NOMO-1 treated with dmso at 0.1 percent for 144 hours (cell line): ENCODE data around the gene SLC20A1.
A peak's percentile ranks its signal among the peaks of the same experiment; 100 is the strongest.
"Not testable (repeated sequence)": the region's sequence is repeated elsewhere in the genome, so short reads cannot be mapped to it uniquely, and the experiment has no call there.

Source experiments
- DNase-seq: peaks from one replicate; lab custom pipeline; 2025; ENCODE audit not compliant: unreplicated experiment; lab: John Stamatoyannopoulos, UW

SLC20A1 gene, protein sequence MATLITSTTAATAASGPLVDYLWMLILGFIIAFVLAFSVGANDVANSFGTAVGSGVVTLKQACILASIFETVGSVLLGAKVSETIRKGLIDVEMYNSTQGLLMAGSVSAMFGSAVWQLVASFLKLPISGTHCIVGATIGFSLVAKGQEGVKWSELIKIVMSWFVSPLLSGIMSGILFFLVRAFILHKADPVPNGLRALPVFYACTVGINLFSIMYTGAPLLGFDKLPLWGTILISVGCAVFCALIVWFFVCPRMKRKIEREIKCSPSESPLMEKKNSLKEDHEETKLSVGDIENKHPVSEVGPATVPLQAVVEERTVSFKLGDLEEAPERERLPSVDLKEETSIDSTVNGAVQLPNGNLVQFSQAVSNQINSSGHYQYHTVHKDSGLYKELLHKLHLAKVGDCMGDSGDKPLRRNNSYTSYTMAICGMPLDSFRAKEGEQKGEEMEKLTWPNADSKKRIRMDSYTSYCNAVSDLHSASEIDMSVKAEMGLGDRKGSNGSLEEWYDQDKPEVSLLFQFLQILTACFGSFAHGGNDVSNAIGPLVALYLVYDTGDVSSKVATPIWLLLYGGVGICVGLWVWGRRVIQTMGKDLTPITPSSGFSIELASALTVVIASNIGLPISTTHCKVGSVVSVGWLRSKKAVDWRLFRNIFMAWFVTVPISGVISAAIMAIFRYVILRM

DNA sequence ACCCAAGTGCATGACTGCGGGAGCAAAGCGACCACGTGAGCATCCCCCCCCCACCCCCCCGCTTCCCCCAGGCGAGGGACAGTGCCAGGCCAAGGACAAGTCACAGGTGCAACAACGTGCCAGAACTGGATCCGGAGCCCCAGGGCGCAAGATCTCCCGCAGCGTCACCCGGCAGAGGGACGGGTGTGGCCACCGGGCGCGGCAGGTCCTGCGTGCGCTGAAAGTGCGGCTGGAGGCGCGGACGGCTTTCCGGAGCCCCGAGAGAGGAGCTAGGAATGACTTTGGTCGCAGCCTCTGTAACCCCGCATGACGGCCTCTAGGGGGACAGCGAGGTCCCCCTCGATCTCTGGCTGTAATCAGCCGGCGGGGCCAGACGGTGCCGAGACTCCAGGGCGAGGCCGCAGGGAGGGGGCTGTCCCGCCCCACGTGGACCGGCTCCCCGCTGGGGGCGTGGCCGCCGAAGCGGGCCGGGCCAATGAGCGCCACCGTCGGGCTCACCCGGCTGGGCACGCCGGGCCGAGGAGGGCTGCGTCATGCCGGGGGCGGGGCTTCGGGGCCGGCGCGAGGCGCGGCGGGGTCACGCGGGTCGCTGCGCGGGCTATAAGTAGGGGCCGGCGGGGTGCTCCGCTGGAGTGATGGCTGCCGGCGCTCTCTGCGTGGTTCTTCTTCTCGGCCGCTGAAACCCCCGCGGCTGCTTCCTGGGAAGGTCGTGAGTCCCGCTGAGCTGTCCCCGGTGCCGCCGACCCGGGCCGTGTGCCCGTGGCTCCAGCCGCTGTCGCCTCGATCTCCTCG lies at the start of gene SLC20A1:
Gene SLC20A1 (plus strand): TSS at position 630 of the 792 bp plus-strand sequence. CDS start 890 bp downstream, outside the sequence.
- peak; percentile 91 for DNase-seq

DNA sequence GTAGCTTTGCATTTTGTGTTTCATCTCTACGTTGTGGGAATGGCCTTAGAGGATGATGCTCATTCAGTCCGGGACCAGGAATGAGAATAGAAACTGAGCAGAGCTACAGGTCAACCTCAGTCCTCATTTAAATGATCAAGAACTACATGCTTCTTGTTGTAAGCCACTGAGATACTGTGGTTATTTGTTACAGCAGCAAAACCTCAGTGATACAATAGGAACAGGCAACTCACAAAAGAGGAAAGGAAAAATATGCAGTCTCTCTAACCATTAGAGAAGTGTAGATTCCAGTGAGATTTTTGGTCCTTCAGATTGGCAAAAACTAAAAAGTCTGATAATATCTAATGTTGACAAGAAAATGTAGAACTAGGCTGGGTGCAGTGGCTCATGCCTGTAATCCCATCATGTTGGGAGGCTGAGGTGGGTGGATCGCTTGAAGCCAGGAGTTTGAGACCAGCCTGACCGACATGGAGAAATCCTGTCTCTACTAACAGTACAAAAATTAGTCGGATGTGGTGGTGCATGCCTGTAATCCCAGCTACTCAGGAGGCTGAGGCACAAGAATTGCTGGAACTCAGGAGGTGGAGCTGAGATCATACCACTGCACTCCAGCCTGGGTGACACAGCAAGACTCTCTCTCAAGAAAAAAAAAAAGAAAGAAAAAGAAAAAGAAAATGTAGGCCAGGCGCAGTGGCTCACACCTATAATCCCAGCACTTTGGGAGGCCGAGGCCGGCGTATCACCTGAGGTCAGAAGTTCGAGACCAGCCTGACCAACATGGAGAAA lies 48.0 kb upstream of the SLC20A1 start:
- no peak for DNase-seq

DNA sequence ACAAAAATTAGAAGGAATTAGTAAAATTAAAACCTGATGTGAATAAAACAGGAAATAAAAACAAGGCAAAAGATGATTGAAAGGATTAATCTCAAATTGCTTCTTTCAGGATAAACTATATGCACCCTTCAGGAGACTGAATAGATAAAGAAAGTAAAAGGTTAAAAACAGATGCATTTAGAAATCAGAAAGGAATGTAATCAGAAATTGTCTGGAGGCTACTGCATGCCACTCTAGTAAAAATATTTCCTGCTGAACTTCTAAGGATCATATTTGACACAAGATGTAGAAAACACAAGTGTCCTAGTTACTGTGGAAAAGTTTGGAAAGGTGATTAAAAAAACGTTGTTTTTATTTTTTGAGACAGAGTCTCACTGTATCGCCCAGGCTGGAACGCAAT lies 45.1 kb upstream of the SLC20A1 start:
- no peak for DNase-seq

DNA sequence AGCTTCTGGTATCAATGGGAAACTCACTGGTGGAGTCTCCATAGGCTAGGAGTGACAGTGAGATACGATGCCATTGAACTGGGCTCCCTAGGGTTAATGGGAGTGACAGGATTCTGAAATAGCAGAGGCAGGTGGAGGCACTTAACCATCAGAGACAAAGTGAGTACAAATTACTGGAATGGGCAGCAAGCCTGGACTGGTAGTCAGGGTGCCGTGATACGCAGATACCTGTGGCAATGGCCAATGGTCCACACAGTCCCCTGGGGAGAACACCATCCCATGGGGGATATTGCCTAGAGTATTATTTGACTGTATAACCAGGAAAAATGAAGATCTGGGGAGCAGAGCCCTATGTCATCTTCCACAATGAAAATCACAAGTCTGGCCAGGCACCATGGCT lies 44.0 kb upstream of the SLC20A1 start:
- no peak for DNase-seq

DNA sequence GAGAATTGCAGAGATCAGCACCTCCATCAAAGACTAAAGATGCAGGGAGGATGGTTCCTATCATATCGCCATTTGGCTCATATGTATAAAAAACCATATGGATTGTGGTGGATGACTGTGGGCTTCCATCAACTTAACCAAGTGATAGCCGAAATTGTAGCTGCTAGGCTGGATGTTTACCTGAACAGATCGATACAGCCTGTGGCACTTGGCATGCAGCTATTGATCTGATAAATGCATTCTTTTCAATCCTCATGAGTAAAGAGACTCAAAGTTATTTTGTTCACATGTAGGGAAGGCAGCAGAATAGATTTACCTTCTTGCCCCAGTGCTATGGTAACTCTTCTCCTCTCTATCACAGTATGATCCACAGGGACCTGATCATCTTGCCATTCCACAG lies 42.8 kb upstream of the SLC20A1 start:
- no peak for DNase-seq

DNA sequence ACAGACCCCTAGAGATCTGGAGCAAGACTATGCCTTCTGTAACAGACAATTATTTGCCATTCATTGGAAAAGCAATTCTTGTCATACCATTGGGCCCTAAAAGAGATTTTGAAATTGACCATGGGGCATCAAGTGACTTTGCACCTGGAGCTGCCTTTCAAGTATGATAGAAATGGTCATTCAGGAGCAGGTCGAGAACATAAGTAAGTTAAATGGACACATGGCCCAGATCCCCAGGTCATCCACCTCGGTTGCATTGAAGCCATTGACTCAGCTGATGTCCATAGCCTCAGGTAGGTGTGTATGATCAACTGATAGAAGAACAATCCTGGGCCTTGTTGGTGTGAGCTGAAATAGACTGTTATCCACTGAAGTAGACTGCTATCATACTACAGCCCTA lies 42.0 kb upstream of the SLC20A1 start:
- DNase-seq = no peak

DNA sequence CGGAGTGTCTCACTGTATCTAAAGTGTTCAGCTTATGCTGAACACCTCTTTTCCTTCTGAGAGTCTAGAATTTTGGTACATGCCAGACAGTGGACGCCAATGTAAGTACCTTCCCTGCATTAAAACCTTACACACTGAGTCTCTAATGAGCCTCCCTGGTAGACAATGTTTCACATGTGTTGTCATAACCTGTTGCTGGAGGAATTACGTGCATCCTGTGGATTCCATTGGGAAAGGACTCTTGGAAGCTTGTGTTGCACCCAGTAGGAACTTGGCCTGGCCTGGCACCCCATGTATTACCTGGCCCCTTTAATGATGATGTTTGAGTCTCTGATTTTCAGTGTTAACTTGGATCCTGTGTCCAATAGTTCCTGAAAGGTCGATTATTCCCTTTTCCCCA lies 40.8 kb upstream of the SLC20A1 start:
- DNase-seq = no peak

DNA sequence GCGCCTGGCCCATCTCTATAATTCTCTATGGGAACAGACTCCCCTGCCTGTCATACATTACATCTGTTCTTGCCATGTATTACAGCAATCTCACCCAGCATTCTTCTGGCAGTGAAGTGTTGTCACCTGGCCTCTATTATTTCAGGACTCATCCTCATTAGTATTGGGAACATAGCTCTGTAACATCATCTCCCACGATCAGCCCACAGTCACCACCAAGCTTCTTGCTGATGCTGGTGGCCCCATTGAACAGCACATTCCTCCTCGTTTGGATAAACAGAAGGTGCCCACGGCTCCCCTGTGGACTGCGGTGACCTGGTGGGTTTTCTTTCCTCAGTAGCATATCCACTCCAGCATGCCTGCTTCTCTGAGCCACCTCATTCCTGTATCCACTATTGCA lies 39.8 kb upstream of the SLC20A1 start:
- no peak for DNase-seq

DNA sequence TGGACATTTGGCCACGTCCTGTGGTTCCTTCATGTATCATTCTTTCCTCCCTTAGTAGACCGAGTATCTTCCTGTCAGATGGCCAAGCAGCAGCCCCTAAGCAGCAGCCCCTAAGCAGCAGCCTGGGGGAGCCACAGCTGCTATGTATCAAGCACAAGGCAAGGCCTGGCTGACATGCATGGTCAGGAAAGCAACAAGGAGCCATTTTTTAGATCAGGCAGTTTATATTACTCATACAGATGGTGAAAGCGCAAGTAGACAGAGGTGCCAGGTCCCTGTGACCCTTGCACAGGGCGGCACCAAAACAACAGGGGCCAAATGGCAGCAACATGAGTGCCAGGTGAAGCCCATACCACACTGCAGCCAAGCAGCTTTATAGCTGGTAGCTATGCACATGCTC lies 39.2 kb upstream of the SLC20A1 start:
- DNase-seq = no peak

DNA sequence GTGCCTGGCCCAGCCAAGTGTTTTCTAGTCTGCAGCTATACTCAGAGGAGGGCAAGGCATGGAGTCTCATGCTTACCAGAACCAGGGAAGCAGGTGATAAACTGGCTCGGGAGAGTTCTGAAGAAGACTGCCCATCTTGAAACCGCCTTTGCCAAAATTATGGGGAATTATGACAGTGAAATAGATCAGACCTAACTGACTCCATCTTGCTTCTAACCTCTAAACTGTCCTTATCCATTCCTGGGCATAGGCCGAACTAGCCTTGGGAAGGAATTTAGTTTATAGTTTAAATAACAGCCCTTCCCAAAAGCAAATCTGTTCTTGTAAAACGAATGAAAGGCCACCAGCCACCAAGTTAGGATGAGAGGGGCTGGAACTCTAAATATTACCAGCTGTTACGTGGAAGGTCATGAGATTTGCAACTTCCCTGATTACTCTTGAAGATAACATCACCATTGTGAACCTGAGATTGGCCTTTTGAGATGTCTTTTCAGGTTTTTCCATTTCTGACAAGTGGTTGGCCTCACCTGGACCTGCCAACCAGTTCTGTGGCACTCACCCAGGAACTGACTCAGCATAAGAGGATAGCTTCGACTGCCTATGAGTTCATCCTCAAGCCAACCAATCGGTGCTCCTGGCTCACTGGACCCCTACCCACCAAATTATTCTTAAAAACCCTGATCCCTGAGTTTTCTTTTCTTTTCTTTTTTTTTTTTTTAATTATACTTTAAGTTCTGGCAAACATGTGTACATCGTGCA lies 37.9 kb upstream of the SLC20A1 start:
- DNase-seq = no peak

DNA sequence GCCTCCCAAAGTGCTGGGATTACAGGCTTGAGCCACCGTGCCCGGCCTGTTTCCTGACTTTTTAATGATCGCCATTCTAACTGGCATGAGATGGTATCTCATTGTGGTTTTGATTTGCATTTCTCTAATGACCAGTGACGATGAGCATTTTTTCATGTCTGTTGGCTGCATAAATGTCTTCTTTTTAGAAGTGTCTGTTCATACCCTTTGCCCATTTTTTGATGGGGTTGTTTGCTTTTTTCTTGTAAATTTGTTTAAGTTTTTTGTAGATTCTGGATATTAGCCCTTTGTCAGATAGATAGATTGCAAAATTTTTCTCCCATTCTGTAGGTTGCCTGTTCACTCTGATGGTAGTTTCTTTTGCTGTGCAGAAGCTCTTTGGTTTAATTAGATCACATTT lies 36.4 kb upstream of the SLC20A1 start:
- not testable (repeated sequence) for DNase-seq

DNA sequence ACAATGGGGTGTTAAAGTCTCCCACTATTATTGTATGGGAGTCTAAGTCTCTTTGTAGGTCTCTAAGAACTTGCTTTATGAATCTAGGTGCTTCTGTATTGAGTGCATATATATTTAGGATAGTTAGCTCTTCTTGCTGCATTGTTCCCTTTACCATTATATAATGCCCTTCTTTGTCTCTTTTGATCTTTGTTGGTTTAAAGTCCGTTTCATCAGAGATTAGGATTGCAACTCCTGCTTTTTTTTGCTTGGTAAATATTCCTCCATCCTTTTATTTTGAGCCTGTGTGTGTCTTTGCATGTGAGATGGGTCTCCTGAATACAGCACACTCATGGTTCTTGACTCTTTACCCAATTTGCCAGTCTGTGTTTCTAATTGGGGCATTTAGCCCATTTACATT lies 33.5 kb upstream of the SLC20A1 start:
- not testable (repeated sequence) for DNase-seq

DNA sequence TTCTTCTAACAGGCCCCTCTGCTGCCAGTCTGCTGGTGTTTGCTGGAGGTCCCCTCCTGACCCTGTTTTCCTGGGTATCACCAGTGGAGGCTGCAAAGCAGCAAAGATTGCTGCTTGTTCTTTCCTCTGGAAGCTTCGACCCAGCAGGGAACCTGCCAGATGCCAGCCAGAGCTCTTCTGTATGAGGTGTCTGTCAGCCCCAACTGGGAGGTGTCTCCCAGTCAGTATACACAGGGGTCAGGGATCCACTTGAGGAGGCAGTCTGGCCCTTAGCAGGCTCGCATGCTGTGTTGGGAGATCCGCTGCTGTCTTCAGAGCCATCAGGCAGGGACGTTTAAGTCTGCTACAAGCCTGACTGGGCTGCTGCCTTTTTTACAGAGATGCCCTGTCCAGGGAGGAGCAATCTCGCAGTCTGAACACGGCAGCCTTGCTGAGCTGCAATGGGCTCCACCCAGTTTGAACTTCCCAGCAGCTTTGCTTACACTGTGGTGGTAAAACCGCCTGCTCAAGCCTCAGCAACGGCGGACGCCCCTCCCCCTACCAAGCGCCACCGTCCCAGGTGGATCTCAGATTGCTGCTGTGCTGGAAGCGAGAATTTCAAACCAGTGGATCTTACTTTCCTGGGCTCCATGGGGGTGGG lies 31.4 kb upstream of the SLC20A1 start:
- DNase-seq = no peak

DNA sequence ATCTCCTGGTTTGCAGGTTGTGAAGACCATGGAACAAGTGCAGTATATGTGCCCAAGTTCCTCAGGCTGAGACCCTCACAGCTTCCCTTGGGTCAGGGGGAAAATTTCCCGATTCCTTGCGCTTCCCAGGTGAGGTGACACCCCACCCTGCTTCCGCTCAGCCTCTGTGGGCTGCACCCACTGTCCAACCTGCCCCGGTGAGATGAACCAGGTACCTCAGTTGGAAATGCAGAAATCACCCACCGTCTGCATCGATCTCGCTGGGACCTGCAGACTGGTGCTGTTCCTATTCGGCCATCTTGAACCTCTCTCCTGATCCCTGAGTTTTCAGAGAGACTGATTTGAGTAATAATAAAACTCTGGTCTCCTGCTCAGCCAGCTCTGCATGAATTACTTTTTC lies 30.7 kb upstream of the SLC20A1 start:
- DNase-seq = no peak

DNA sequence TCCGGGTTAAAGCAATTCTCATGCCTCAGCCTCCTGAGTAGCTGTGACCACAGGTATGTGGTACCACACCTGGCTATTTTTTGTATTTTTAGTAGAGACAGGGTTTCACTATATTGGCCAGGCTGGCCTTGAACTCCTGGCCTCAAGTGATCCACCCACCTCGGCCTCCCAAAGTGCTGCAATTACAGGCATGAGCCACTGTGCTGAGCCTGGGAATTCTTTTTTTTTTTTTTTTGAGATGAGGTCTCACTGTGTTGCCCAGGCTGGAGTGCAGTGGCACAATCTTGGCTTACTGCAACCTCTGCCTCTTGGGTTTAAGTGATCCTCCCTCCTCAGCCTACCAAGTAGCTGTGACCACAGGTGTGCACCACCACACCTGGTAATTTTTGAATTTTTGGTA lies 29.9 kb upstream of the SLC20A1 start:
- not testable (repeated sequence) for DNase-seq

DNA sequence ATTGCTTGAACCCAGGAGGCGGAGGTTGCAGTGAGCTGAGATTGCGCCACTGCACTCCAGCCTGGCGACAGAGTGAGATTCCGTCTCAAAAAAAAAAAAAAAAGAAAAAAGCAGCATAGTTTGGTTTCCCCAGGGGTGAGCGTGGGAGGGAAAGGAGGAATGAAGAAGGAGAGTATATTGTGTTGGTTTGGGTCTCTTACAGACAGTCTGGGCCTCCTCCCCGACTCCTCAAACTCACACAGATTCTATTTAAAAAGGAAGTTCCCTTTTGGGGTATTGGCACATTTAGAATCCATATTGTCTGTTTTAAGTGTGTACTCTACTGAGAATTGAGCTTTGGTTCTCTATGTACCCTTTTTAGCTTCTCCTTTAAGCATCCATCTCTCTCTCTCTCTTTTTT lies 27.4 kb upstream of the SLC20A1 start:
- DNase-seq = no peak

DNA sequence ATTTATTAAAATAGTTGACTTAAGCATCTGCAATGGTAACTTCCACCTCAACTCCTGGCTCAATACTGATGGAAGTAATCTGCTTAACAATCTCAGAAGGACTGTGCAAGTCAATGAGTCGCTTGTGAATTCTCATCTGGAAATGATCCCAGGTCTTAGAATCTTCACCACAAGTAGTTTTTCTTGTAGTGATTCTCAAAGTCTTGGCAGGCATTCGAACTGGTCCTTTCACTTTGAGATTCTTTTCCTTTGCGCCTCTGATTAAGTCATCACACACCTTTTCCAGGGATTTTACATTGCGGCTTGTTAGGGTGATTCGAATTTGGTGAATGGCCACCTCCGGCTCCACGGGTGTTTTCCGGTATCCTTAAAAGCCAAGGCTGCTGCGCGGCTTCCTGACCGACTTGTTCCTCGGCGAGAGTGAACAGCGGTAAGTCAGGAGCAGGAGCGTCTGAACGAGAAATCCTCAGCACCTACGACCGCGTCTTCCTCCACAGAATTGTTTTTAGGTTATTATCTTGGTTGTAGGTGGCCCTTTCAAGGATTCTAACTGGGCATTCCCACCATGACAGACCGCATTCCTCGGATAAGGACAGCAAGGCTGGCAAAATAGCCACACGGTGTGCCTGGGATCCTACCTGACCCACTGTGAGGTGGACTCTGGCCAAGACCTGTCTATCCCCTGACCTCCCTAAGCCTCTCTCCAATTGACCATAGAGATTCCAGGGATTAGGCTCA lies 23.8 kb upstream of the SLC20A1 start:
- no peak for DNase-seq

DNA sequence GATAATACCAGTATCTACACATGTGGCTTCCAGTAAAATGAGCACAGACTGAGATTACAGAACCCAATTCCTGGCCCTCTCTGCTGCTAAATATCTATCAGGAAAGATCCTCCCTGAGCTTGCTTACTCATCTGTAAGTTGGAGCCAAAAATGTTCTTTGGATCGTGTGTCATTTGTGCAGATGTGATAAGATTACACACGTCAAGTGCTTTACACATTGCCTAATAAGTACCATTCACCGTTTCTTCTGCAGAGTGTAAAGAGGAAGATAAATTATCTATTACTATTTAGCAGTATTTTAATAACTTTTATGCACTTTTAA lies 23.2 kb upstream of the SLC20A1 start:
- no peak for DNase-seq
